SU-DHL-6 (cell line): Measurements from ENCODE around the gene PRPF38A.

Experiments used
- CTCF ChIP-seq: fragments of 200-600 bp; sonication (generic); IDR thresholded peaks from one replicate; pipeline ENCODE4 v1.5.1; 2017; ENCODE audit warnings: antibody characterized with exemption, mild to moderate bottlenecking, low read length, moderate library complexity; ENCODE audit not compliant: insufficient read depth, poor library complexity, severe bottlenecking
- EZH2phosphoT487 ChIP-seq: fragments of 200-600 bp; sonication (generic), shearing (Covaris generic); conservative IDR thresholded peaks from 2 replicates; pipeline ENCODE4 v1.6.1; 2018; ENCODE audit warnings: mild to moderate bottlenecking, antibody characterized with exemption, low read length, moderate library complexity, mixed read lengths

GRCh38 chr1:52368383-52369172 is 35.8 kb upstream of the PRPF38A start:
- TF ChIP-seq CTCF (no peak), EZH2phosphoT487 (no peak)
